Measurements from ENCODE around the gene CACNA1B. TPM values are rescaled to one million over a fixed set of nuclear protein-coding genes. Genes with fewer than 3 reads are reported as not detected.

CACNA1B gene
- total RNA-seq, 3 donors from 2014 or later = 0.12 to 1.7 (median 0.22) TPM

GRCh38 chr9:138023394-138024124, 146.0 kb downstream of the CACNA1B start:
- TF ChIP-seq CTCF (IDR thresholded peaks at IDR 0.05) = no peak
- H3K36me3 ChIP-seq (ENCODE audit: low read depth) = no peaks in the 10 kb centered on the region
- peaks cover 3% of the 10 kb centered on the region for H3K4me1 ChIP-seq (ENCODE audit: low read depth)
- no peak for ATAC-seq
- intact Hi-C loops (cut with DNase I, micrococcal nuclease) = no loop called here
- H3K9me3 ChIP-seq = no peaks in the 10 kb centered on the region
- DNase-seq = no peak
- H3K4me3 ChIP-seq = no peak overlapping the region

DNA sequence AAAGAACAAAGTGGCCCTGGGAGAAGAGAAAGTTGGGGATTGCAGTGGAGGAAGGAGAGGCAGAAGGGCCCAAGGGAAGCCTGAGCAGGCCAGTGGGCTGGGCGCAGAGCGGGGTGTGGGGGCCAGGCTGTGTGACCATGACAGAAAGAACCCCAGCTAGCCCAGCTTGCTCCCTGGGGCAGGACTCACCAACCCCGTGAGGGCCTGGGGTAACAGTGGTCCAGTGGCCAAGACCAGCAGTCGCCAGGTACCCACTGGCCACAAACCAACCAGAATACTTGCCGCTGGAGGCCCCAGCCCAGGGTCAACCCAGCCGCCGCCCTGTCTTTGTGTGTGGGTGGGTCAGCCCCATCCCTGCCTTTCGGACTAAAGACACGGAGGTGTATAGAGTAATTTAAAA, 146.5 kb downstream of the CACNA1B start:
- no peak for ATAC-seq
- DNase-seq = no peak
- no peak for TF ChIP-seq CTCF (IDR thresholded peaks at IDR 0.05)
- Histone ChIP-seq H3K36me3 (ENCODE audit: low read depth) (no peaks in the 10 kb centered on the region), H3K9me3 (no peaks in the 10 kb centered on the region), H3K4me3 (no peak overlapping the region), H3K4me1 (ENCODE audit: low read depth) (peaks cover 3% of the 10 kb centered on the region)
- intact Hi-C loops (cut with DNase I, micrococcal nuclease) = no loop called here

DNA sequence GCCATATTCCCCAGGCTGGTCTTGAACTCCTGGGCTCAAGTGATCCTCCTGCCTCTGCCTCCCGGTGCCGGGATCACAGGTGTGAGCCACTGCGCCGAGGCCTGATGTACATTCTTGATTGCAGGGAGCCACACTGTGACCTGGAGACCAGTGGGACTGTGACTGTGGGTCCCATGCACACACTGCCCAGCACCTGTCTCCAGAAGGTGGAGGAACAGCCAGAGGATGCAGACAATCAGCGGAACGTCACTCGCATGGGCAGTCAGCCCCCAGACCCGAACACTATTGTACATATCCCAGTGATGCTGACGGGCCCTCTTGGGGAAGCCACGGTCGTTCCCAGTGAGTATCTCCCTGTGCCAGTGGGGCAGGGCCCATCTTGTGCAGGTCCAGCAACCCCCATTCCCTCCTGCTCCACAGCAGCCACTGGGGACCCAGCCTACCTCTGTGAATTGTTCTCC, 147.3 kb downstream of the CACNA1B start:
- Histone ChIP-seq H3K9me3 (no peaks in the 10 kb centered on the region), H3K36me3 (ENCODE audit: low read depth) (no peaks in the 10 kb centered on the region), H3K4me1 (ENCODE audit: low read depth) (peaks cover 3% of the 10 kb centered on the region), H3K4me3 (no peak overlapping the region)
- TF ChIP-seq CTCF (IDR thresholded peaks at IDR 0.05) = no peak
- no peak for ATAC-seq
- DNase-seq = no peak
- intact Hi-C loops (cut with DNase I, micrococcal nuclease) = no loop called here

DNA sequence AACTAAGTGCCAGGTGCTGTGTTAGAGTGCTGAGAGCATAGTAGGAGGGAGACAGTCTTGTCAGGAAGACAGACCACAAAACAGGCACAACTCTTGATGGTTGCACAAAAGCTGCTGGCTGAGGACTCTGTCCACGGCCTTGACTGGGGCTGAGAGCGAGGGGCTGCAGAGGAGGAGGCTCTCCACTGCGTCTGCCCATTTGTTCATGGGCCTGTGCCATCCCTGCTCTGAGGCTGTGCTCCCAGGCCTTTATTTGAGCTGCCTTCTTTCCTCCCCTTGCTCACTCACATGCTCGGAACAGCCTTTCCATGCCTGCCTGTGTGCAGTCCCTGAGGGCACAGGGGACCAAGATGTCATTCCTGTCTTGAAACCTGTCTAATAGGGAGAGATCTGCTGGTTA, 147.8 kb downstream of the CACNA1B start:
- H3K36me3 ChIP-seq (ENCODE audit: low read depth) = no peaks in the 10 kb centered on the region
- DNase-seq (no peak), ATAC-seq (no peak)

GRCh38 chr9:138025908-138026307, 148.3 kb downstream of the CACNA1B start:
- intact Hi-C loops (cut with DNase I, micrococcal nuclease) = no loop called here

More for the DNA sequence above, 147.8 kb downstream of the CACNA1B start:
- Histone ChIP-seq H3K9me3 (no peaks in the 10 kb centered on the region), H3K4me3 (no peak overlapping the region), H3K4me1 (ENCODE audit: low read depth) (peaks cover 3% of the 10 kb centered on the region)
- intact Hi-C loops (cut with DNase I, micrococcal nuclease) = no loop called here
- no peak for TF ChIP-seq CTCF (IDR thresholded peaks at IDR 0.05)

More at GRCh38 chr9:138025908-138026307, 148.3 kb downstream of the CACNA1B start:
- DNase-seq = no peak
- H3K4me3 ChIP-seq = no peak overlapping the region
- no peaks in the 10 kb centered on the region for H3K9me3 ChIP-seq
- H3K4me1 ChIP-seq (ENCODE audit: low read depth) = peaks cover 3% of the 10 kb centered on the region
- no peak for TF ChIP-seq CTCF (IDR thresholded peaks at IDR 0.05)
- ATAC-seq = no peak
- H3K36me3 ChIP-seq (ENCODE audit: low read depth) = no peaks in the 10 kb centered on the region

All from mucosa of descending colon (tissue), 3 donors.